HG02642 (cell line): ENCODE data around the gene EBI3.
"Not testable (repeated sequence)": the region's sequence is repeated elsewhere in the genome, so short reads cannot be mapped to it uniquely, and the experiment has no call there.

Experiments
- ATAC-seq: cut with Tn5 transposase; IDR thresholded peaks from one replicate; pipeline ENCODE4 v1.9.1; 2021; ENCODE audit warnings: mild to moderate bottlenecking; ENCODE audit not compliant: unreplicated experiment, poor library complexity

The EBI3 gene

DNA sequence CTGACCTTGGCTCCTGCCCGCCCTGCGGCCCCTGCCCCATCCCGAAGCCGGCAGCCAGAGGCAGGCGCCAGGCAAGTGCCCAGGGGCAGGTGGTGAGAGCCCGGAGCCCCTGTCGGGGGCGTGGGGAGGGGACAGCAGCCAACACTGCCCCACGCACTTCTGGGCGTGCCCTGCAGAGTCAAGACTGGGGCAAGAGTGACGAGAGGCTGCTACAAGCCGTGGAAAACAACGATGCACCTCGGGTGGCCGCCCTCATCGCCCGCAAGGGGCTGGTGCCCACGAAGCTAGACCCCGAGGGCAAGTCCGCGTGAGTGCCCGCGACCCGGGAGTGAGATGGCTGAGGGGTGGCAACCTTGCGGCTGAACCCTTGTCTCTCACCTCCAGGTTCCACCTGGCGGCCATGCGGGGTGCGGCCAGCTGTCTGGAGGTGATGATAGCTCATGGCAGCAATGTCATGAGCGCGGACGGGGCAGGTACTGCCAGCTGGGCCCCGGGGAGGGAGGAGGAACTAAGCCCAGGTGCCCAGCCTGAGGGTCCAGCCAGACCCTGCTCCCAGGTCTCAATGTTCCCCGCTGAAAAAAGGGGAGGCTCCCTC is 29.5 kb upstream of the EBI3 start:
- no peak for ATAC-seq

DNA sequence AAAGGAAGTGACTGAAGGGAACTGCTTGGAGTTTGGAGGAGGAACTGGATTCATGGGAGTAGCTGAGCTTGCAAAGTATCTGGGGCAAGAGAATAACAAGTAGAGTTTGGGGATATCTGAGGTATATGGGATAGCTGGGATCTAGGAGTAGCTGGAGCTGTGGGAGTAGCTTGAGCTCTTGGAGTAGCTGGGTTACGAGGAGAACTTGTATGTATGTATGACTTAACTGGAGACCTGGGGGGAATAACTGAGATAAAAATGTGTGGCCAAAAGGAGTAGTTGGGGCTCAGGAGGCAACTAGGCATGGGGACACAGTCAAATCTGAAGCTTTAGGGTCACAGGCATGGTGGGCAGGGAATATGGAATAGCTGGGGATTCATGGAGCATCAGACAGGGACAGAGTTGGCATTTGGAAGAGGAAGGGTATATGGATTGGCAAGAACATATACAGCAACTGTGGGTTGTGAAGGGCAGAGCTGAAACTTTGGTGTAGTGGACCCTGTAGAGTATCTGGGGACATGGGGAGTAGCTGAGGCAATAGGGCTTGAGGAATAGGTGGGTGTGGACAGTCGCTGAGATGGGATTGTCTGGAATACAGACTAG is 28.3 kb upstream of the EBI3 start:
- ATAC-seq, result no peak

DNA sequence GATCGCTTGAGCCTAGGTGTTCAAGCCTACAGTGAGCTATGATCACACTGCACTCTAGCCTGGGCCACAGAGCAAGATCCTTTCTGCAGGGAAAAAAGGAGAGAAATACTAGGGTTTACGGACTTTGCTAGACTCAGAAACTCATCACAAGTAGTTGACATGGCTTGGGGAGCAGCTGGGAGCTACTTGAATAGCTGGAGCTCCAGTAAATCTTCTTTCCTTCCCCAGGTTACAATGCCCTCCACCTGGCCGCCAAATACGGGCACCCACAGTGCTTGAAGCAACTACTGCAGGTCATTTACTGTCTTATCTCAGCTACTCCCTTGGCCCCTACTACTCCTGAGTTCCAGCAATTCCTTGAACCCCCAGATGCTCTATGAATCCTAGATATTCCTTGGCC is 27.5 kb upstream of the EBI3 start:
- ATAC-seq, result no peak

DNA sequence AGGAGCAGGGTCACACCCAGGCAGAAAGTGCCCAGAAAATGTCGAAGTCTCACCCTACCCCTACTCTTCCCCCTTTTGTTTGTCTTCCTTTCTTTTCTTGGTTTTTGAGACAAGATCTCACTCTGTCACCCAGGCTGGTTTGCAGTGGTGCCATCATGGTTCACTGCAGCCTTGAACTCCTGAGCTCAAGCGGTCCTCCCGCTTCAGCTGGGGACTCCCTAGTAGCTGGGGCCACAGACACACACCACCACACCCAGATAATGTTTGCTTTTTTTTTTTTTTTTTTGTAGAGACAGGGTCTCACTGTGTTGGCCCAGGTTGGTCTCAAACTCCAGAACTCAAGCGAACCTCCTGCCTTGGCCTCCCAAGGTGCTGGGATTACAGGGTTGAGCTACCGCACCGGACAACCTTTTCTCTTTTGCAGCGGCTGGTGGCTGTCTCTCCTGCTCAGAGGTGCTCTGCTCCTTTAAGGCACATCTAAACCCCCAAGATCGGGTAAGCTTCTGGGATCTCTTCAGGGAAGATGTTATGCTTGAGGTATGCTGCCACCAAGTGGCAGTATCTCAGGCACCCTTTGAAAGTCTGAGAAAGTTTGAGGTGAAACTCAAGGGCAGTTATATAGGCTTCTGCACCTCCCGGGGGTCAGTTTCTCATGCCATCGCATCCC is 22.4 kb upstream of the EBI3 start:
- ATAC-seq, result no peak

DNA sequence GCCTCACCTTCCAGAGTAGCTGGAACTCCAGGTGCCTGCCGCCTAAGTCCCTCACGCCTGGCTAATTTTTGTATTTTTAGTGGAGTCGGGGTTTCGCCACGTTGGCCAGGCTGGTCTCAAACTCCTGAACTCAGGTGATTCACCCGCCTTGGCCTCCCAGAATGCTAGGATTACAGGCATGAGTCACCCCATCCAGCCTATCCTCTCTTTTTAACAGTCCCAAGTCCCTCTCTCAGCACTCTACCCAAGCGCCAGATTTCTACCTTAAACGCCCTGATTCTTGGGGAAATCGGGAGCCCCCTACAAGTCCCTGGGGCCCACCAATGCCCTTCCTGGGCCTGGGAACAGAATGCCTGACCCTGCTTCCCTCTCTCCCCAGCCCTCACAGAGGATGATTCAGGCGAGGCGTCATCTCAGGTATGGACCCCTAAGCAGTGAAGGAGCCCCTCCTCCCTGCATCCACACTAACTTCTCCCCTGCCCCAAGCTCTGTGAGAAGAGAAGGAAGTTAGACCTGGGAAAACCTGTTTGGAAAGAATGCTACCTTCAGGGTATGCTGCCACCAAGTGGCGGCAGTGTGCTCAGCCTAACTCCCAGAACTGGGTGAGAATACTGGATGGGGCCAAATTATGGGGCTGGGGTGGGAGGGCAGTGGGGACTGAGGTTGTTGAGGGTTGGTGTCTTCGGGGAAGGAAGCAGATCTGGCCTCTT is 20.8 kb upstream of the EBI3 start:
- ATAC-seq, result no peak

DNA sequence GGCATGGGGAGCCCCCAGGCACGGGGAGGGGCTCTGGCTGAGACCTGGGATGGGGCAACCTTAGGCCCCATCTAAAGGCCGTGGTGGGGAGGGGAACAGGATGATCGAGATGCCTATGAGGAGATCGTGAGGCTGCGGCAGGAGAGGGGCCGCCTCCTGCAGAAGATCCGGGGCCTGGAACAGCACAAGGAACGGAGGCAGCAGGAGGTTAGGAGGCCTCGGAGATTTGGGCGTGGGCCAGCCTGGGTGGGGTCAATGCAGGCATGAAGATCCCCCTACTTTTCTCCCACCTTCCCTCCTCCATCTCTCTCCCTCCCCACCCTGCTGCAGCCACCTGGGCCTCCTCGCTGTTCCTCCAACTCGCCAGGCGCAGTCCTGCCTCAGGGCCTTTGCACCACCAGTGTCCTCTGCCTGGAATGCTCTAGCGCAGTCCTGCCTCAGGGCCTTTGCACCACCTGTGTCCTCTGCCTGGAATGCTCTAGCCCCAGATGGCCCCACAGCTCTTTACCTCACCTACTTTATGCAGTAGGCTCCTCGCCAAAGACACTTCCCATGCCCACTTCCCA is 19.1 kb upstream of the EBI3 start:
- no peak for ATAC-seq

DNA sequence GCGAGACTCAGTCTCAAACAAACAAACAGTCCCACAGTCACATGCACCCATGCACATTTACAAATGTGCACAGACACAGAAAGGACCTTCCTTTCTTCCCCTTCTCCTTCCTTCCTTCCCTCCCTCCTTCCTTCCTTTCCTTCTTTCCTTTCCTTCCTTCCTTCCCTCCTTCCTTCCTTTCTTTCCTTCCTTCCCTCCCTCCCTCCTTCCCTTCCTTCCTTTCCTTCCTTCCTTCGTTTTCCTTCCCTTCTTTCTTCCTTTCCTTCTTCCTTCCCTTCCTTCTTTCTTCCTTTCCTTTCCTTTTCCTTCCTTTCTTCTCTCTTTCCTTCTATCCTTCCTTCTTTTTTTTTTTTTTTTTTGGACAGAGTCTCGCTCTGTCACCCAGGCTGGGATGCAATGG is 16.2 kb upstream of the EBI3 start:
- no peak for ATAC-seq

DNA sequence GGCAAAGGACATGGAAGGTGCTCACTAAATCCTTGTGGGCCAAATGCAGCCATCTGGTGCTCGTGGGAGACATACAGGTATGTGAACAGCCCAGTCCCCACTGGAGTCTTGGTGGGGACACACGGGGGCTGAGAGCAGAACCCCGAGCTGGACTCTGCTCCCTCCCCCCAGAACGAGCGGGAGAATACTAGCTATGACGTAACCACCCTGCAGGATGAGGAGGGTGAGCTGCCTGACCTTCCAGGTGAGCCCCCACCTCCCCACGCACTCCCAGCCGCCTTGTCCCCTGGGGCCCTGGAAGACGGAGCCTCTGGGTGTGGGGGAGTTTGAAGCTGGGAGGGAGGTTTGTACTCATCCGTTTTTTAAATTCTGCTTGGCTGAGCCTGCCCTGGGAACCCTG is 13.5 kb upstream of the EBI3 start:
- ATAC-seq, result no peak

DNA sequence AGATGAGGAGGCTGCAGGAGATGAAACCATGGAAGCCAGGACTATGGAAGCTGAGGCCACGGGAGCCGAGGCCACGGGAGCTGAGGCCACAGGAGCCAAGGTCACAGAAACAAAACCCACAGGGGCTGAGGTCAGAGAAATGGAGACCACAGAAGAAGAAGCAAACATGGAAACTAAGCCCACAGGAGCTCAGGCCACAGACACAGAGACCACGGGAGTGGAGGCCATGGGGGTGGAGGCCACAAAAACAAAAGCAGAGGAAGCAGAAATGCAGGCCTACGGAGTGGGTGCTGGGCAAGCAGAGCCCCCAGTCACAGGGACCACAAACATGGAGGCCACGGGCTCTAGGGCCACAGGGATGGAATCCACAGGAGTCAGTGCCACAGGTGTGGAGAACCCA is 12.5 kb upstream of the EBI3 start:
- no peak for ATAC-seq

DNA sequence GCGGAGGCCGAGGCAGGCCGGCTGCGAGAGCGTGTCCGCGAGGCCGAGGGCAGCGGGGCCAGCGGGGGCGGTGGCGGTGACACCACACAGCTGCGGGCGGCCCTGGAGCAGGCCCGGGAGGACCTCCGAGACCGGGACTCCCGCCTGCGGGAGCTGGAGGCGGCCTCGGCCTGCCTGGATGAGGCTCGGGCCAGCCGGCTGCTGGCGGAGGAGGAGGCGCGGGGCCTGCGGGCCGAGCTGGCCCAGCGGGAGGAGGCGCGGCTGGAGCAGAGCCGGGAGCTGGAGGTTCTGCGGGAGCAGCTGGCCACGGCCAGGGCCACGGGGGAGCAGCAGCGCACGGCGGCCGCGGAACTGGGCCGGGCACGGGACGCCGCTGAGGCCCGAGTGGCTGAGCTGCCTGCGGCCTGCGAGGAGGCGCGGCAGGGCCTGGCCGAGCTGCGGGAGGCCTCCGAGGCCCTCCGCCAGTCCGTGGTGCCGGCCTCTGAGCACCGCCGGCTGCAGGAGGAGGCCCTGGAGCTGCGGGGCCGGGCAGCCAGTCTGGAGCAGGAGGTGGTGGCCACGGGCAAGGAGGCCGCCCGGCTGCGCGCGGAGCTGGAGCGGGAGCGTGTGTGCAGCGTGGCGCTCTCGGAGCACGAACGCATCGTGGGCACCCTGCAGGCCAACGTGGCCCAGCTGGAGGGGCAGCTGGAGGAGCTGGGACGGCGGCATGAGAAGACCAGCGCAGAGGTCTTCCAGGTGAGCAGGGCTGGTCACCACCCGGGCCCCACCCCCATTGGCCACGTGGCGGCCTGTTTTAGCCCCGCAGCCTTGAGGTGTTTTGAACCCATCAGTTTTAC is 11.7 kb upstream of the EBI3 start:
- no peak for ATAC-seq

DNA sequence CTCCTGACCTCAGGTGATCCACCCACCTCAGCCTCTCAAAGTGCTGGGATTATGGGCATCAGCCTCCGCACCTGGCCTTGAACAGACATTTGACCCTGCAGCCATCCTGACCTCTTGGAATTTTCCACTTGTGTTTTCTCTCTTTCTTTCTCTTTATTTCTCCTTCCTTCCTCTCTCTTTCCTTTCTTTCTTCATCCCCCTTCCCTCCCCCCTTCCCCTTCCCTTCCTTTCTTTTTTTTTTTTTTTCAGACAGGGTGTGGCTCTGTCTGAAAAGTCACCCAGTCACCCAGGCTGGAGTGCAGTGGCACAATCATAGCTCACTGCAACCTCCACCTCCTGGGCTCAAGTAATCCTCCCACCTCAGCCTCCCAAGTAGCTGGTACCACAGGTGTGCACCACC is 10.8 kb upstream of the EBI3 start:
- ATAC-seq, result not testable (repeated sequence)

DNA sequence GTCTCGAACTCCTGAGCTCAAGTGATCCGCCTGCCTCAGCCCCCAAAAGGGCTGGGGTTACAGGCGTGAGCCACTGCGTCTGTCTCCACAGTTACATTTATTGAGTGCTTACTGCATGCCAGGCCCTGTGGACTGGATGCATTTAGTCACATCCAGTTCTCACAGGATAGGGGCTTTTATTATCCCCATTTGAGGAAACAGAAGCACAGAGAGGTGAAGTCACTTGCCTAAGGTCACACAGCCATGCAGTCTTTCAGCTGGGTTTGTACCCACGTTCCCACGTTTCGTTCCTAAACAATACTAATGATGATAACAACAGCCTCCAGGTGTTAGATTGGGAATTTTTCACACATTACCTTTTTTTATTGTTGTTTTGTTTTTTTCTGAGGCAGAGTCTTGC is 9.1 kb upstream of the EBI3 start:
- no peak for ATAC-seq

DNA sequence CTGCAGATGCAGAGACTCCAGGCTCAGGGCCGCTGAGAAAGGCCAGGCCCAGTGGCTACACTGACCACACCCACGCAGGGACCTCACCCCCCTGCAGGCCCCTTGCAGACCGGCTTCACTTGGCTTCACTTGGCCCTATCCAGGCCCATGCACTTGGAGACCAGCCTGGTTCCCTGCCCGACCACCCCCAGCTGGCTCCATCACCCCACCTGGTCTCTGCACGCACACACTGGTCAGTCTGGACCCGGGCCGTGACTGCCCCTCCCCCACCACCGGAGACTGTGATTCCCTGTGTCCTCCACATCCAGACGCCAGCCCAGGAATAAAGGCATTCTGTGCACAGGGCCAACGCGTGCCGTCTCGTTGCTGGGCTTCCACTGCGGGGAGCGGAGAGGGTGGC is 4.9 kb upstream of the EBI3 start:
- ATAC-seq, result no peak

DNA sequence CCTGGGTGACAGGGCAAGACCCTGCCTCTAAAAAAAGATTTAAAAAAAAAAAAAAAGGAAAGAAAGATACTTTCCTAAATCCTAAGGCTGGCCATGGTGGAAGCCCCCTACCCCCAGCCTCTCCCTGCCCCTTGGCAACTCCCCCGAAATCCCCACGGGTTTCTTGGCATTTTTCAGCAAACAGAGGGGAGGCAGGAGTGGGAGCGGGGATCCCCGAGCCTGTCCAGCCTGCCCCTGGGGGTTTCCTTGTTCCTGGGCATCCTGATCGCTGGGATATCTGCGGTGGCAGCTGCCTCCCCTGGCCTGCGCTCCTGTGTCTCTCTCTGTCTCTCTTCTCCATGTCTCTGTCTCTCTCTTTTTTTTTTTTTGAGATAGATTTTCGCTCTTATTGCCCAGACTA is 3.4 kb upstream of the EBI3 start:
- ATAC-seq, result no peak

DNA sequence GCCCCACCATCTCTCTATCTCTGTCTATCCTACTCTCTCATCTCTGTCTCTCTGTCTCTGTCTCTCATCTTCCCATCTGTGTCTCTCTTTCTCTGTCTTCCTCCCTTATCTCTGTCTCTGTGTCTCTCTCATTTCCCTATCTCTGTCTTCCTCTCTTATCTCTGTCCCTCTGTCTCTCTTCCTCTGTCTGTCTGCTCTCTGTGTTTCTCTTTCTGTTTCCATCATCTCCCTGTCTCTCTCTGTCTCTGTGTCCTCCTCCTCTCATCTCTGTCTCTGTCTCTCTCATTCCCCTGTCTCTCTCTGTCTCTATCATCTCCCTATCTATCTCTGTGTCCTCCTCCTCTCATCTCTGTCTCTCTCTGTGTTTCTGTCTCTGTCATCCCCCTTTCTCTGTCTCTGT is 1.6 kb upstream of the EBI3 start:
- ATAC-seq, result no peak

DNA sequence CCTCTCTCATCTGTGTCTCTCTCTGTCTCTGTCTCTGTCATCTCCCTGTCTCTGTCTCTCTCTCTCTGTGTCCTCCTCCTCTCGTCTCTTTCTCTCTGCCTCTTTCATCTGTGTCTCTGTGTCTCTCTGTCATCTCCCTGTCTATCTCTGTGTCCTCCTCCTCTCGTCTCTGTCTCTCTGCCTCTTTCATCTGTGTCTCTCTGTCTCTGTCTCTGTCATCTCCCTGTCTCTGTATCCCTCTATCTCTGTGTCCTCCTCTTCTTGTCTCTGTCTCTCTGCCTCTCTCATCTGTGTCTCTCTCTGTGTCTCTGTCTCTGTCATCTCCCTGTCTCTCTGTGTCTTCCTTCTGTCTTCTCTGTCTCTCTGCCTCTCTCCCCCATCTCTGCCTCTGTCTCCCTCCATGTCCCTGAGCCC is 551 bp upstream of the EBI3 start:
- no peak for ATAC-seq

DNA sequence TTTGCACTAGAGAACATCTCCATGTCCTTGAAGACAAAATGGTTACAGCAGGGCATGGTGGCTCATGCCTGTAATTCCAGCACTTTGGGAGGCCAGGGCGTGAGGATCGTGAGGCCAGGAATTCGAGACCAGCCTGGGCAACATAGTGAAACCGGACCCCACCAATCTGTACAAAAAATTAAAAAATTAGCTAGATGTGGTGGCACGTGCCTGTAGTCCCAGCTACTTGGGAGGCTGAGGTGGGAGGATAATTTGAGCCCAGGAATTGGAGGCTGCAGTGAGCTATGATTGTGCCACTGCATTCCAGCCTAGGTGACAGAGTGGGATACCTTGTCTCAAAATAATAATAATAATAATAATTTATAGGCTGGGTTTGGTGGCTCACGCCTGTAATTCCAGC is 914 bp downstream of the EBI3 start:
- ATAC-seq, result not testable (repeated sequence)

DNA sequence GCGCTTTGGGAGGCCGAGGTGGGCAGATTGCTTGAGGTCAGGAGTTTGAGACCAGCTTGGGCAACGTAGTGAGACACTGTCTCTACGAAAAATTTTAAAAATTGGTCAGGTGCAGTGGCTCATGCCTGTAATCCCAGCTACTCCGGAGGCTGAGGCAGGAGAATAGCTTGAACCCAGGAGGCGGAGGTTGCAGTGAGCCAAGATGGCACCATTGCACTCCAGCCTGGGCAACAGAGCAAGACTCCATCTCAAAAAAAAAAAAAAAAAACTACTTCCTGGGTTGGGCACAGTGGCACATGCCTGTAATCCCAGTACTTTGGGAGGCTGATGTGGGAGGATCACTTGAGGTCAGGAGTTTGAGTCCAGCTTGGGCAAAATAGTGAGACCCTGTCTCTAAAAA is 2.2 kb downstream of the EBI3 start:
- ATAC-seq, result not testable (repeated sequence)

DNA sequence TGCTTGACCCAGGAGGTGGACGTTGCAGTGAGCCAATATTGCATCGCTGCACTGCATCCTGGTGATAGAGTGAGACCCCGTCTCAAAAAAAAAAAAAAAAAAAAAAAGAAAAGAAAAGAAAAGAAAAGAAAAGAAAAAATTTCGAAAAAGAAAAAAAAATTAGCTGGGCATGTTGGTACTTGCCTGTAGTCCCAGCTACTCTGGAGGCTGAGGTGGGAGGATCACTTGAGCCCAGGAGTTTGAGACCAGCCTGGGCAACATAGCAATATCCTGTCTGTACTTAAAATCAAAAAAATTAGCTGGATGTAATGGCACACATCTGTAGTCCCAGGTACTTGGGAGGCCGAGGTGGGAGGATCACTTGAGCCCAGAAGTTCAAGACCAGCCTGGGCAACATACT is 2.8 kb downstream of the EBI3 start:
- ATAC-seq, result not testable (repeated sequence)

DNA sequence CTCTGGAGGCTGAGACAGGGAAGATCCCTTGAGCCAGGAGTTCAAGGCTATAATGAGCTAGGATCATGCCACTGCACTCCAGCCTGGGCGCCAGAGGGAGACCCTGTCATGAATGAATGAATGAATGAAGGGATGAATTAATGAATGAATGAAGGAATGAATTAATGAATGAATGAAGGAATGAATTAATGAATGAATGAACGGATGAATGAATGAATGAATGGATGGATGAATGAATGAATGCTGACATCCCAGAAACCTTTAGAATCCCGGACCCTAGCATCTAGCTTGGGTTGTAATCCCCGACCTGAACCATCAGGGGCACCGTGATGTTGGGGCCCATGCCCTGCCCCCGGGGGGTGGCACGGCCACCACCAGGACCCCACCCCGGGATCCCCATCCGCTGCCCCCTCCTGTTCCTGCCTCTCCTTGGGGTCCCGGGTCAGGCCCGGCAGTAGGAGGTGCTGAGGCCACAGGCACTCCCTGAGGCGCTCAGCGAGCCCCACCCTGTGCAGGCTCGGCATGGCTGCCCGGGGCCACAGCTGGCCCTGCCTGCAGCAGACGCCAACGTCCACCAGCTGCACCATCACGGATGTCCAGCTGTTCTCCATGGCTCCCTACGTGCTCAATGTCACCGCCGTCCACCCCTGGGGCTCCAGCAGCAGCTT is 3.4 kb downstream of the EBI3 start:
- no peak for ATAC-seq
